HepG2 (cell line): ENCODE results near the gene MT1M. TPM values are rescaled to one million over a fixed set of nuclear protein-coding genes. Genes with fewer than 3 reads are reported as not detected.
A peak's percentile ranks its signal among the peaks of the same experiment; 100 is the strongest.

Source experiments
- ATF7-NPFF ChIP-seq: sonication (generic); formaldehyde crosslinking; IDR thresholded peaks from 2 replicates; pipeline ENCODE4 v1.8.1; 2023; ENCODE audit warnings: mild to moderate bottlenecking, low read depth, missing genetic modification reagents, moderate library complexity
- HIC2 ChIP-seq: sonication (generic); formaldehyde crosslinking; IDR thresholded peaks from 2 replicates; pipeline ENCODE4 v1.9.0; 2022; ENCODE audit warnings: low read depth, missing genetic modification reagents
- HNRNPL ChIP-seq: fragments of 200-400 bp; formaldehyde crosslinking; IDR thresholded peaks from 2 replicates; pipeline ENCODE4 v1.6.1; 2017; ENCODE audit warnings: mild to moderate bottlenecking, low read depth, low read length
- IRF1 ChIP-seq: sonication (generic); formaldehyde crosslinking; IDR thresholded peaks from 2 replicates; pipeline ENCODE4 v1.4.0; 2020; ENCODE audit warnings: low read depth, mild to moderate bottlenecking, missing genetic modification reagents
- MTA1 ChIP-seq: sonication (generic); formaldehyde crosslinking; IDR thresholded peaks from 2 replicates; pipeline ENCODE4 v1.4.0; 2020; ENCODE audit warnings: missing genetic modification reagents, mild to moderate bottlenecking, borderline replicate concordance
- MXD1 ChIP-seq: sonication (generic); formaldehyde crosslinking; IDR thresholded peaks from 2 replicates; pipeline ENCODE4 v1.4.0; 2020; ENCODE audit warnings: mild to moderate bottlenecking, missing genetic modification reagents
- RFXAP ChIP-seq: sonication (generic); formaldehyde crosslinking; IDR thresholded peaks from 2 replicates; pipeline ENCODE4 v1.4.0; 2020; ENCODE audit warnings: missing genetic modification reagents, borderline replicate concordance
- SIN3A ChIP-seq: IDR thresholded peaks from 2 replicates; pipeline ENCODE4 v1.6.1; 2011; ENCODE audit warnings: low read depth, mild to moderate bottlenecking, control low read depth, low read length, borderline replicate concordance
- SNAI1 ChIP-seq: sonication (generic); formaldehyde crosslinking; IDR thresholded peaks from 2 replicates; pipeline ENCODE4 v1.5.0; 2020; ENCODE audit warnings: mild to moderate bottlenecking, missing genetic modification reagents, borderline replicate concordance
- TBL1XR1 ChIP-seq: fragments of 150-350 bp; IDR thresholded peaks from 2 replicates; pipeline ENCODE4 v1.6.1; 2014; ENCODE audit warnings: borderline replicate concordance, low read length; ENCODE audit not compliant: partially characterized antibody
- TRIM24 ChIP-seq: sonication (generic); formaldehyde crosslinking; IDR thresholded peaks from 2 replicates; pipeline ENCODE4 v1.8.0; 2022; ENCODE audit warnings: mild to moderate bottlenecking, missing genetic modification reagents
- YY1 ChIP-seq: IDR thresholded peaks from 2 replicates; pipeline ENCODE4 v1.6.1; 2011; ENCODE audit warnings: low read length, low read depth, moderate library complexity, mild to moderate bottlenecking; ENCODE audit not compliant: insufficient read depth, insufficient replicate concordance
- ZBTB21 ChIP-seq: sonication (generic); formaldehyde crosslinking; IDR thresholded peaks from 2 replicates; pipeline ENCODE4 v1.4.0; 2020; ENCODE audit warnings: missing genetic modification reagents
- ZHX1 ChIP-seq: sonication (generic); formaldehyde crosslinking; IDR thresholded peaks from 2 replicates; pipeline ENCODE4 v1.8.1; 2022; ENCODE audit warnings: low read depth, mild to moderate bottlenecking, missing genetic modification reagents
- ZNF552 ChIP-seq: sonication (generic); formaldehyde crosslinking; IDR thresholded peaks from 2 replicates; pipeline ENCODE4 v1.9.0; 2022; ENCODE audit warnings: missing genetic modification reagents, mild to moderate bottlenecking, borderline replicate concordance
- ZNF691 ChIP-seq: sonication (generic); formaldehyde crosslinking; IDR thresholded peaks from 2 replicates; pipeline ENCODE4 v1.4.0; 2020; ENCODE audit warnings: missing genetic modification reagents, low read depth, mild to moderate bottlenecking, borderline replicate concordance
- ZNF724P ChIP-seq: sonication (generic); formaldehyde crosslinking; IDR thresholded peaks from 2 replicates; pipeline ENCODE4 v1.8.0; 2022; ENCODE audit warnings: missing genetic modification reagents, borderline replicate concordance
- ZSCAN29 ChIP-seq: sonication (generic); formaldehyde crosslinking; conservative IDR thresholded peaks from 2 replicates; pipeline ENCODE4 v1.4.0; 2020; ENCODE audit warnings: mild to moderate bottlenecking, missing genetic modification reagents
- polyA plus RNA-seq, 8 experiments: library from polyadenylated mRNA; depleted of rRNA in 3 of 8; stranded (reverse) in 7 of 8; unstranded in 1 of 8; fragments of >200 nt; fragmentation: Illumina TruSeq in 4 of 8; extraction: Trizol in 4 of 8; gene quantifications; 2 replicates each; pipeline versions ENCODE4 v1.2.1 to v1.2.3, GENCODE V29; 2011 to 2016; ENCODE audit warnings: low read depth in 4 of 8, missing spikeins in 1 of 8, mixed read lengths in 1 of 8; ENCODE audit not compliant: insufficient read depth in 1 of 8
- total RNA-seq, 5 experiments: library from RNA; depleted of rRNA; stranded (reverse); fragments of >200 nt; fragmentation: Illumina TruSeq; extraction: Trizol; gene quantifications; 2 replicates each; pipeline ENCODE4 v1.2.3, GENCODE V29; 2016; ENCODE audit warnings: low read depth in 1 of 5
- TF ChIP-seq, protein P1 (sequence below): sonication (generic); formaldehyde crosslinking; IDR thresholded peaks from 2 replicates; pipeline ENCODE4 v1.8.0; 2022; ENCODE audit warnings: mild to moderate bottlenecking, missing genetic modification reagents

The MT1M gene
- total and polyA plus RNA-seq, 2 of the 13 experiments (the other 11 are each of a cell fraction or from before 2014, with no cell fraction given): 4.6 TPM; not detected in 1

DNA sequence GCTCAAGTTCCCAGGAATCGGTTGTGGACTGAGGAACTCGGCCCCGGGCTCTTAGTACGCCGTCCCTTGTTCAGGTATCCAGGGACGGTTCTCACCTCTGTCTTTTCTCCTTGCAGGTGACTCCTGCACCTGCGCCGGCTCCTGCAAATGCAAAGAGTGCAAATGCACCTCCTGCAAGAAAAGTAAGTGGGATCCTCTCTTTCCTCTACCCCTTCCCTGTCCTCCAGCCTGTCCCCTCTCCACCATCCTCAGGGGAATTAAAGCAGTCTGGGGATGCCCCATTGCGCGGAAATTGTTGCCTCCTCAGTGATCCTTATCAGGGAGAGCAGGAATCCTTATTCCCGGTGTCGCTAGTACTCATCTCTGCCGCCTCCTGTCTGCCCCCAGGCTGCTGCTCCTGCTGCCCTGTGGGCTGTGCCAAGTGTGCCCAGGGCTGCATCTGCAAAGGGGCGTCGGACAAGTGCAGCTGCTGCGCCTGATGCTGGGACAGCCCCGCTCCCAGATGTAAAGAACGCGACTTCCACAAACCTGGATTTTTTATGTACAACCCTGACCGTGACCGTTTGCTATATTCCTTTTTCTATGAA lies 23.5 kb upstream of the MT1M start (continued):
- TF ChIP-seq MXD1 (CRISPR knock-in tag) (no peak), HNRNPL (0 out of 2 replicates have a peak, but pooled peaks have one; percentile 55), SIN3A (0 out of 2 replicates have a peak, but pooled peaks have one; percentile 10), ZNF552 (CRISPR knock-in tag) (0 out of 2 replicates have a peak, but pooled peaks have one; percentile 43), YY1 (no peak), ZBTB21 (CRISPR knock-in tag) (0 out of 2 replicates have a peak, but pooled peaks have one; percentile 5), SNAI1 (CRISPR knock-in tag) (peak; percentile 68; the same call in 1 of the 2 replicates), ZNF691 (CRISPR knock-in tag) (peak; percentile 33; the same call in 1 of the 2 replicates), ATF7-NPFF (CRISPR knock-in tag) (peak; percentile 39; the same call in 1 of the 2 replicates), IRF1 (CRISPR knock-in tag) (0 out of 2 replicates have a peak, but pooled peaks have one; percentile 16), TRIM24 (0 out of 2 replicates have a peak, but pooled peaks have one; percentile 12), ZNF724P (CRISPR knock-in tag) (0 out of 2 replicates have a peak, but pooled peaks have one; percentile 49), ZHX1 (CRISPR knock-in tag) (0 out of 2 replicates have a peak, but pooled peaks have one; percentile 21), HIC2 (CRISPR knock-in tag) (peak; percentile 47; the same call in 1 of the 2 replicates), TBL1XR1 (no peak), ZSCAN29 (peak; percentile 10; the same call in 1 of the 2 replicates), RFXAP (CRISPR knock-in tag) (no peak; the same call in 1 of the 2 replicates), MTA1 (CRISPR knock-in tag) (0 out of 2 replicates have a peak, but pooled peaks have one; percentile 26)
- TF ChIP-seq, protein P1, sequence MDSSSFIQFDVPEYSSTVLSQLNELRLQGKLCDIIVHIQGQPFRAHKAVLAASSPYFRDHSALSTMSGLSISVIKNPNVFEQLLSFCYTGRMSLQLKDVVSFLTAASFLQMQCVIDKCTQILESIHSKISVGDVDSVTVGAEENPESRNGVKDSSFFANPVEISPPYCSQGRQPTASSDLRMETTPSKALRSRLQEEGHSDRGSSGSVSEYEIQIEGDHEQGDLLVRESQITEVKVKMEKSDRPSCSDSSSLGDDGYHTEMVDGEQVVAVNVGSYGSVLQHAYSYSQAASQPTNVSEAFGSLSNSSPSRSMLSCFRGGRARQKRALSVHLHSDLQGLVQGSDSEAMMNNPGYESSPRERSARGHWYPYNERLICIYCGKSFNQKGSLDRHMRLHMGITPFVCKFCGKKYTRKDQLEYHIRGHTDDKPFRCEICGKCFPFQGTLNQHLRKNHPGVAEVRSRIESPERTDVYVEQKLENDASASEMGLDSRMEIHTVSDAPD (CRISPR knock-in tag): 0 out of 2 replicates have a peak, but pooled peaks have one; percentile 21
